Endodermal cell (in vitro differentiated cells): ENCODE measurements around the gene PDE6B. TPM values are rescaled to one million over a fixed set of nuclear protein-coding genes. Genes with fewer than 3 reads are reported as not detected.

Experiments used
- DNase-seq: peaks from one replicate; pipeline ENCODE4 v3.0.0-alpha.2; 2017
- H3K27ac ChIP-seq: 2 replicates; pipeline ENCODE4 v1.5.1; 2013; ENCODE audit warnings: mild to moderate bottlenecking, low read depth, low read length, moderate library complexity
- H3K27me3 ChIP-seq: 2 replicates; pipeline ENCODE4 v1.6.1; 2013; ENCODE audit warnings: mild to moderate bottlenecking, low read length, moderate library complexity; ENCODE audit not compliant: insufficient read depth, control insufficient read depth, poor library complexity, severe bottlenecking
- H3K36me3 ChIP-seq: 2 replicates; pipeline ENCODE4 v1.7.0; 2013; ENCODE audit warnings: mild to moderate bottlenecking, low read length, moderate library complexity; ENCODE audit not compliant: control insufficient read depth, insufficient read depth
- H3K4me1 ChIP-seq: one replicate; pipeline ENCODE4 v1.7.0; 2013; ENCODE audit warnings: low read length; ENCODE audit not compliant: control insufficient read depth, insufficient read depth
- H3K4me3 ChIP-seq: 2 replicates; pipeline ENCODE4 v1.5.1; 2013; ENCODE audit warnings: mild to moderate bottlenecking, low read length, moderate library complexity
- H3K9ac ChIP-seq: 2 replicates; pipeline ENCODE4 v1.6.1; 2013; ENCODE audit warnings: mild to moderate bottlenecking, low read length, moderate library complexity; ENCODE audit not compliant: poor library complexity, severe bottlenecking; ENCODE audit errors: extremely low read depth
- H3K9me3 ChIP-seq: 2 replicates; pipeline ENCODE4 v1.6.1; 2013; ENCODE audit warnings: mild to moderate bottlenecking, low read length, moderate library complexity; ENCODE audit not compliant: control insufficient read depth
- H3K27ac Mint-ChIP-seq: 2 replicates; pipeline ENCODE4 v1.8.0; 2020; ENCODE audit warnings: mixed read lengths
- H3K27me3 Mint-ChIP-seq: 2 replicates; pipeline ENCODE4 v1.8.0; 2021; ENCODE audit warnings: mild to moderate bottlenecking, mixed read lengths; ENCODE audit not compliant: insufficient read depth
- H3K36me3 Mint-ChIP-seq: 2 replicates; pipeline ENCODE4 v1.8.0; 2020; ENCODE audit warnings: low read depth, mixed read lengths
- H3K4me1 Mint-ChIP-seq: 2 replicates; pipeline ENCODE4 v1.8.0; 2020; ENCODE audit warnings: mixed read lengths
- H3K4me3 Mint-ChIP-seq: 2 replicates; pipeline ENCODE4 v1.8.0; 2020; ENCODE audit warnings: mild to moderate bottlenecking, moderate library complexity, mixed read lengths
- H3K9me3 Mint-ChIP-seq: 2 replicates; pipeline ENCODE4 v1.8.0; 2020; ENCODE audit warnings: mild to moderate bottlenecking, mixed read lengths
- CTCF ChIP-seq: fragments of 200-600 bp; sonication (generic); conservative IDR thresholded peaks from 2 replicates; pipeline ENCODE4 v1.5.0; 2021; ENCODE audit warnings: antibody characterized with exemption, mild to moderate bottlenecking
- WGBS, 2 experiments: methylation state at CpG; one replicate each; pipeline versions ENCODE4 v1.1.5 to v1.1.7; 2013; ENCODE audit warnings: missing lambda C conversion rate in 2 of 2, mixed read lengths in 1 of 2; ENCODE audit not compliant: insufficient coverage in 1 of 2, insufficient read length in 1 of 2; 5-methylcytosine and 5-hydroxymethylcytosine counted together
- total RNA-seq, 2 donors: library from RNA; stranded (reverse); fragmentation: NEBNext Ultra II Directional in 1 of 2; extraction: Animal tissue kit (Norgen Biotek cat#: 25700) in 1 of 2; gene quantifications; 2 replicates in 1 of 2; 3 replicates in 1 of 2; pipeline ENCODE4 v1.2.1, GENCODE V29; 2021

PDE6B gene
- total RNA-seq, 2 donors from 2014 or later = 12.4 to 14.6 TPM

GRCh38 chr4:685679-686412 lies 60.5 kb downstream of the PDE6B start:
- H3K4me1 Mint-ChIP-seq = no peaks in the 10 kb centered on the region

GRCh38 chr4:686413-687040 lies 61.2 kb downstream of the PDE6B start:
- Mint-ChIP-seq H3K9me3 (no peaks in the 10 kb centered on the region), H3K4me3 (no peak overlapping the region), H3K4me1 (no peaks in the 10 kb centered on the region), H3K27ac (no peak overlapping the region), H3K36me3 (peaks cover 5% of the 10 kb centered on the region), H3K27me3 (no peaks in the 10 kb centered on the region)
- TF ChIP-seq CTCF = no peak
- H3K9me3 ChIP-seq = no peaks in the 10 kb centered on the region
- H3K4me1 ChIP-seq = peaks cover 3% of the 10 kb centered on the region
- whole genome bisulfite sequencing, 2 experiments = 94 to 95% methylated on average over 25 to 31 of the region's 31 CpGs
- no peaks in the 10 kb centered on the region for H3K27me3 ChIP-seq
- DNase-seq = no peak
- H3K27ac ChIP-seq = no peak overlapping the region
- H3K4me3 ChIP-seq = no peak overlapping the region
- no peak overlapping the region for H3K9ac ChIP-seq
- H3K36me3 ChIP-seq = no peaks in the 10 kb centered on the region

More at GRCh38 chr4:685679-686412, 60.5 kb downstream of the PDE6B start:
- H3K27ac ChIP-seq = no peak overlapping the region
- H3K27ac Mint-ChIP-seq = no peak overlapping the region
- no peak overlapping the region for H3K4me3 ChIP-seq
- no peaks in the 10 kb centered on the region for H3K27me3 Mint-ChIP-seq
- no peak overlapping the region for H3K4me3 Mint-ChIP-seq
- TF ChIP-seq CTCF = no peak
- DNase-seq = no peak
- no peaks in the 10 kb centered on the region for H3K9me3 Mint-ChIP-seq
- H3K27me3 ChIP-seq = no peaks in the 10 kb centered on the region
- WGBS, 2 experiments = 94 to 99% methylated on average over 27 to 37 of the region's 37 CpGs
- H3K4me1 ChIP-seq = peaks cover 3% of the 10 kb centered on the region
- no peak overlapping the region for H3K9ac ChIP-seq
- H3K9me3 ChIP-seq = no peaks in the 10 kb centered on the region
- H3K36me3 Mint-ChIP-seq = peaks cover 5% of the 10 kb centered on the region
- no peaks in the 10 kb centered on the region for H3K36me3 ChIP-seq

GRCh38 chr4:687048-687970 lies 61.9 kb downstream of the PDE6B start:
- peak overlapping the region; percentile 53 for H3K4me3 Mint-ChIP-seq
- Histone ChIP-seq H3K9me3 (no peaks in the 10 kb centered on the region), H3K4me3 (no peak overlapping the region), H3K4me1 (peaks cover 3% of the 10 kb centered on the region), H3K27ac (no peak overlapping the region), H3K36me3 (no peaks in the 10 kb centered on the region), H3K27me3 (no peaks in the 10 kb centered on the region), H3K9ac (no peak overlapping the region)
- no peaks in the 10 kb centered on the region for H3K27me3 Mint-ChIP-seq
- no peaks in the 10 kb centered on the region for H3K4me1 Mint-ChIP-seq
- TF ChIP-seq CTCF = no peak
- peaks cover 5% of the 10 kb centered on the region for H3K36me3 Mint-ChIP-seq
- peak overlapping the region; percentile 30 for H3K27ac Mint-ChIP-seq
- WGBS, 2 experiments = 87 to 89% methylated on average over 31 to 38 of the region's 38 CpGs
- no peaks in the 10 kb centered on the region for H3K9me3 Mint-ChIP-seq
- DNase-seq = peak; percentile 79
